ENCODE results near the gene SLC4A8. TPM values are rescaled to one million over a fixed set of nuclear protein-coding genes. Genes with fewer than 3 reads are reported as not detected.

The SLC4A8 gene
- total and polyA plus RNA-seq, 9 of the 15 experiments (the other 6 are each of a cell fraction or from before 2014, with no cell fraction given) = 0.04 to 1.5 (median 0.12) TPM; not detected in 2

DNA sequence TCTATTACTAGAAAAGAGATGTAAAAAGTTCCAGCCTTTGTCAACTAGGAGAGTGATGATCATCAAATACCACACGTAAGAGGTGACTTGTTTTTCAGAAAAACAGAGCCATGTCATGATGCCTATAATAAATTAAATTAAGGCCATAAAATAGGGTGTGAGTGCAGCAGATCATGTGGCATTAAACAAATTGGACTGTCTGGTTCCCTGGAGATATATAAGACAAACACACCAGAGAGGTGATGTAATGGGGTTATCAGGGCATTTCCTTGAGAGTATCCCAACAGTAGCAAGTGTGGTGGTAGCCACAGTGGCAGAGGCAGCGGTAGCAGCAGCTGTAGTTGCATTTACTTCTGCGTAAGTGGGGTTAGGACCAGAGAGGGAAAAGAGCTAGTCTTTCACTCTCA lies 18.8 kb upstream of the SLC4A8 start:
- ChIA-PET CTCF (ENCODE audit: low intra/inter-chr PET ratio) (no interaction called here), POLR2A (interaction anchor here (0.7 kb wide), 1 partner anchor 20 kb away, joined by 3 read pairs; no protein-coding TSS in a partner anchor)
- H3K4me1 ChIP-seq (replicated peaks in 1 of 2; ENCODE audit: control insufficient read depth in 2 of 2, insufficient read depth in 2 of 2, low read length in 2 of 2) = peaks cover 2 to 8% of the 10 kb centered on the region in 2 experiments; a peak in 2 of 5 replicates
- no TSS peak for BruUV-seq (replicated peaks)
- H3K4me3 ChIP-seq = no peak overlapping the region
- H4K20me1 ChIP-seq (replicated peaks; ENCODE audit: control insufficient read depth, insufficient read depth, low read length) = no peaks in the 10 kb centered on the region
- ATAC-seq (no peak), DNase-seq (ENCODE audit: extremely low read depth in 1 of 4, low spot score in 3 of 4) (no peak), FAIRE-seq (no peak)
- no peaks in the 10 kb centered on the region for H3K36me3 ChIP-seq (ENCODE audit: control insufficient read depth, insufficient read depth, low read length)
- in situ Hi-C loops (cut with MboI) (loop anchor here (25.0 kb wide), 1 partner anchor 606 kb away; the partner anchor contains the start of gene TAMALIN), intact Hi-C loops (cut with micrococcal nuclease) (no loop called here)
- H3K9ac ChIP-seq (ENCODE audit: insufficient read depth in 1 of 2, low read depth in 2 of 2, low read length in 2 of 2) = no peak overlapping the region
- WGBS (ENCODE audit: insufficient coverage, low coverage, missing lambda C conversion rate) = 69% methylated on average over 3 of the region's 3 CpGs
- H3K79me2 ChIP-seq (ENCODE audit: control insufficient read depth, insufficient read depth, low read length) = no peaks in the 10 kb centered on the region
- no peak overlapping the region for H3K4me2 ChIP-seq (ENCODE audit: insufficient read depth, low read length)
- no peak overlapping the region for H2AFZ ChIP-seq (ENCODE audit: low read depth, low read length)
- no peaks in the 10 kb centered on the region for H3K9me3 ChIP-seq (replicated peaks; ENCODE audit: control insufficient read depth, insufficient read depth, low read depth, low read length)
- no peak overlapping the region for H3K27ac ChIP-seq (ENCODE audit: extremely low read depth, low read depth, low read length)
- TF ChIP-seq ATF1 (CRISPR knock-in tag; IDR thresholded peaks at IDR 0.05) = no peak
- no peak for TF ChIP-seq ATF1 (tag; IDR thresholded peaks at IDR 0.05)
- no peak for TF ChIP-seq ZNF707 (CRISPR knock-in tag; conservative IDR thresholded peaks at IDR 0.05)
- TF ChIP-seq ZNF507 (tag; conservative IDR thresholded peaks at IDR 0.05) = no peak
- TF ChIP-seq, protein P1, sequence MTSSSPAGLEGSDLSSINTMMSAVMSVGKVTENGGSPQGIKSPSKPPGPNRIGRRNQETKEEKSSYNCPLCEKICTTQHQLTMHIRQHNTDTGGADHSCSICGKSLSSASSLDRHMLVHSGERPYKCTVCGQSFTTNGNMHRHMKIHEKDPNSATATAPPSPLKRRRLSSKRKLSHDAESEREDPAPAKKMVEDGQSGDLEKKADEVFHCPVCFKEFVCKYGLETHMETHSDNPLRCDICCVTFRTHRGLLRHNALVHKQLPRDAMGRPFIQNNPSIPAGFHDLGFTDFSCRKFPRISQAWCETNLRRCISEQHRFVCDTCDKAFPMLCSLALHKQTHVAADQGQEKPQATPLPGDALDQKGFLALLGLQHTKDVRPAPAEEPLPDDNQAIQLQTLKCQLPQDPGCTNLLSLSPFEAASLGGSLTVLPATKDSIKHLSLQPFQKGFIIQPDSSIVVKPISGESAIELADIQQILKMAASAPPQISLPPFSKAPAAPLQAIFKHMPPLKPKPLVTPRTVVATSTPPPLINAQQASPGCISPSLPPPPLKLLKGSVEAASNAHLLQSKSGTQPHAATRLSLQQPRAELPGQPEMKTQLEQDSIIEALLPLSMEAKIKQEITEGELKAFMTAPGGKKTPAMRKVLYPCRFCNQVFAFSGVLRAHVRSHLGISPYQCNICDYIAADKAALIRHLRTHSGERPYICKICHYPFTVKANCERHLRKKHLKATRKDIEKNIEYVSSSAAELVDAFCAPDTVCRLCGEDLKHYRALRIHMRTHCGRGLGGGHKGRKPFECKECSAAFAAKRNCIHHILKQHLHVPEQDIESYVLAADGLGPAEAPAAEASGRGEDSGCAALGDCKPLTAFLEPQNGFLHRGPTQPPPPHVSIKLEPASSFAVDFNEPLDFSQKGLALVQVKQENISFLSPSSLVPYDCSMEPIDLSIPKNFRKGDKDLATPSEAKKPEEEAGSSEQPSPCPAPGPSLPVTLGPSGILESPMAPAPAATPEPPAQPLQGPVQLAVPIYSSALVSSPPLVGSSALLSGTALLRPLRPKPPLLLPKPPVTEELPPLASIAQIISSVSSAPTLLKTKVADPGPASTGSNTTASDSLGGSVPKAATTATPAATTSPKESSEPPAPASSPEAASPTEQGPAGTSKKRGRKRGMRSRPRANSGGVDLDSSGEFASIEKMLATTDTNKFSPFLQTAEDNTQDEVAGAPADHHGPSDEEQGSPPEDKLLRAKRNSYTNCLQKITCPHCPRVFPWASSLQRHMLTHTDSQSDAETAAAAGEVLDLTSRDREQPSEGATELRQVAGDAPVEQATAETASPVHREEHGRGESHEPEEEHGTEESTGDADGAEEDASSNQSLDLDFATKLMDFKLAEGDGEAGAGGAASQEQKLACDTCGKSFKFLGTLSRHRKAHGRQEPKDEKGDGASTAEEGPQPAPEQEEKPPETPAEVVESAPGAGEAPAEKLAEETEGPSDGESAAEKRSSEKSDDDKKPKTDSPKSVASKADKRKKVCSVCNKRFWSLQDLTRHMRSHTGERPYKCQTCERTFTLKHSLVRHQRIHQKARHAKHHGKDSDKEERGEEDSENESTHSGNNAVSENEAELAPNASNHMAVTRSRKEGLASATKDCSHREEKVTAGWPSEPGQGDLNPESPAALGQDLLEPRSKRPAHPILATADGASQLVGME (CRISPR knock-in tag; IDR thresholded peaks at IDR 0.05) = no peak
- no peak for TF ChIP-seq SNRNP70 (optimal IDR thresholded peaks at IDR 0.05; ENCODE audit: low read depth, low read length)
- peaks cover 3 to 7% of the 10 kb centered on the region in 2 experiments; a peak in 3 of 5 replicates for H3K27me3 ChIP-seq (ENCODE audit: control insufficient read depth in 2 of 2, insufficient read depth in 2 of 2, low read length in 2 of 2)
- no peaks in the 10 kb centered on the region for H3K9me1 ChIP-seq (ENCODE audit: control insufficient read depth, insufficient read depth, low read length)

Measured in K562 (cell line).